BLaER1 (cell line): Measurements from ENCODE around the gene DENND1A.

Experiments
- H3K27ac ChIP-seq: shearing (Covaris generic); formaldehyde crosslinking; 2 replicates; pipeline ENCODE4 v1.8.1; 2022
- H3K27me3 ChIP-seq: shearing (Covaris generic); formaldehyde crosslinking; 2 replicates; pipeline ENCODE4 v1.8.1; 2022
- H3K36me3 ChIP-seq: shearing (Covaris generic); formaldehyde crosslinking; 2 replicates; pipeline ENCODE4 v1.8.1; 2022
- H3K4me1 ChIP-seq: shearing (Covaris generic); formaldehyde crosslinking; 2 replicates; pipeline ENCODE4 v1.8.1; 2022
- H3K4me2 ChIP-seq: shearing (Covaris generic); formaldehyde crosslinking; 2 replicates; pipeline ENCODE4 v1.8.1; 2022
- H3K4me3 ChIP-seq: shearing (Covaris generic); formaldehyde crosslinking; 2 replicates; pipeline ENCODE4 v1.8.1; 2022
- H3K9ac ChIP-seq: shearing (Covaris generic); formaldehyde crosslinking; 2 replicates; pipeline ENCODE4 v1.8.1; 2022
- H3K9me3 ChIP-seq: shearing (Covaris generic); formaldehyde crosslinking; 2 replicates; pipeline ENCODE4 v1.8.1; 2022
- H4K20me1 ChIP-seq: shearing (Covaris generic); formaldehyde crosslinking; 2 replicates; pipeline ENCODE4 v1.8.1; 2022
- Cebpa-rat ChIP-seq: shearing (Covaris generic); IDR thresholded peaks from 2 replicates; pipeline ENCODE4 v1.8.1; 2022

DENND1A gene

GRCh38 chr9:123697686-123698085 is 232.2 kb downstream of the DENND1A start:
- H3K36me3 ChIP-seq = peaks cover 34% of the 10 kb centered on the region
- peak overlapping the region; percentile 53 for H3K4me2 ChIP-seq
- TF ChIP-seq Cebpa-rat = no peak
- no peak overlapping the region for H3K9ac ChIP-seq
- 0 out of 2 replicates have a peak overlapping the region, but pooled peaks have one; percentile 5 for H3K27ac ChIP-seq
- H3K27me3 ChIP-seq = no peaks in the 10 kb centered on the region
- no peaks in the 10 kb centered on the region for H4K20me1 ChIP-seq
- H3K4me1 ChIP-seq = peaks cover 16% of the 10 kb centered on the region
- peaks cover 63% of the 10 kb centered on the region for H3K9me3 ChIP-seq
- H3K4me3 ChIP-seq = no peak overlapping the region

GRCh38 chr9:123696476-123696875 is 233.4 kb downstream of the DENND1A start:
- Histone ChIP-seq H3K27me3 (no peaks in the 10 kb centered on the region), H3K4me3 (no peak overlapping the region), H3K9ac (no peak overlapping the region), H3K36me3 (peaks cover 26% of the 10 kb centered on the region), H3K4me1 (peaks cover 23% of the 10 kb centered on the region), H3K27ac (no peak overlapping the region), H3K9me3 (peaks cover 50% of the 10 kb centered on the region), H3K4me2 (no peak overlapping the region), H4K20me1 (no peaks in the 10 kb centered on the region)
- no peak for TF ChIP-seq Cebpa-rat

- Histone ChIP-seq H3K27me3 (no peaks in the 10 kb centered on the region), H3K4me2 (no peak overlapping the region), H3K9ac (no peak overlapping the region), H3K4me1 (peaks cover 23% of the 10 kb centered on the region), H3K4me3 (no peak overlapping the region), H3K9me3 (peaks cover 40% of the 10 kb centered on the region), H3K27ac (no peak overlapping the region), H4K20me1 (no peaks in the 10 kb centered on the region), H3K36me3 (peaks cover 18% of the 10 kb centered on the region; the same call in 1 of the 2 replicates)
- TF ChIP-seq Cebpa-rat = no peak
Measured at GRCh38 chr9:123695386-123695785, 234.5 kb downstream of the DENND1A start.

GRCh38 chr9:123691765-123692303 is 238.1 kb downstream of the DENND1A start:
- Histone ChIP-seq H3K9ac (no peak overlapping the region), H3K27me3 (no peaks in the 10 kb centered on the region), H3K27ac (no peak overlapping the region), H3K36me3 (peaks cover 15% of the 10 kb centered on the region; the same call in 1 of the 2 replicates), H3K4me3 (no peak overlapping the region), H3K9me3 (peaks cover 21% of the 10 kb centered on the region), H3K4me1 (peaks cover 19% of the 10 kb centered on the region), H3K4me2 (peak overlapping the region; percentile 38; the same call in 1 of the 2 replicates), H4K20me1 (no peaks in the 10 kb centered on the region)
- no peak for TF ChIP-seq Cebpa-rat

GRCh38 chr9:123689701-123690428 is 240.1 kb downstream of the DENND1A start:
- TF ChIP-seq Cebpa-rat = no peak
- Histone ChIP-seq H3K27ac (no peak overlapping the region), H3K9ac (no peak overlapping the region), H3K36me3 (peaks cover 14% of the 10 kb centered on the region; the same call in 1 of the 2 replicates), H4K20me1 (no peaks in the 10 kb centered on the region), H3K4me1 (peaks cover 35% of the 10 kb centered on the region), H3K9me3 (peaks cover 10% of the 10 kb centered on the region), H3K4me2 (no peak overlapping the region), H3K4me3 (no peak overlapping the region), H3K27me3 (no peaks in the 10 kb centered on the region)

- Histone ChIP-seq H3K27me3 (no peaks in the 10 kb centered on the region), H3K9me3 (0 out of 2 replicates have a peak, but pooled peaks cover under 1% of the 10 kb centered on the region), H3K4me2 (peak overlapping the region; percentile 31), H4K20me1 (no peaks in the 10 kb centered on the region), H3K4me1 (peaks cover 48% of the 10 kb centered on the region), H3K9ac (no peak overlapping the region), H3K4me3 (no peak overlapping the region), H3K36me3 (no peaks in the 10 kb centered on the region), H3K27ac (no peak overlapping the region)
- TF ChIP-seq Cebpa-rat = no peak
Measured at GRCh38 chr9:123687246-123687751, 242.6 kb downstream of the DENND1A start.

GRCh38 chr9:123686829-123687192 is 243.1 kb downstream of the DENND1A start:
- Histone ChIP-seq H3K27ac (no peak overlapping the region), H3K4me2 (peak overlapping the region; percentile 31)

GRCh38 chr9:123686131-123686828 is 243.6 kb downstream of the DENND1A start:
- no peak for TF ChIP-seq Cebpa-rat
- no peaks in the 10 kb centered on the region for H4K20me1 ChIP-seq
- H3K4me3 ChIP-seq = no peak overlapping the region
- H3K4me1 ChIP-seq = peaks cover 42% of the 10 kb centered on the region
- H3K4me2 ChIP-seq = peak overlapping the region; percentile 31
- H3K27me3 ChIP-seq = no peaks in the 10 kb centered on the region
- H3K9ac ChIP-seq = no peak overlapping the region
- no peaks in the 10 kb centered on the region for H3K36me3 ChIP-seq
- peaks cover 11% of the 10 kb centered on the region; the same call in 1 of the 2 replicates for H3K9me3 ChIP-seq
- H3K27ac ChIP-seq = no peak overlapping the region

More at GRCh38 chr9:123686829-123687192, 243.1 kb downstream of the DENND1A start:
- no peaks in the 10 kb centered on the region for H3K36me3 ChIP-seq
- H3K27me3 ChIP-seq = no peaks in the 10 kb centered on the region
- TF ChIP-seq Cebpa-rat = no peak
- no peaks in the 10 kb centered on the region for H4K20me1 ChIP-seq
- H3K4me3 ChIP-seq = no peak overlapping the region
- H3K9me3 ChIP-seq = peaks cover 5% of the 10 kb centered on the region; the same call in 1 of the 2 replicates
- peaks cover 43% of the 10 kb centered on the region for H3K4me1 ChIP-seq
- H3K9ac ChIP-seq = no peak overlapping the region

GRCh38 chr9:123685489-123686083 is 244.3 kb downstream of the DENND1A start:
- H3K9ac ChIP-seq = no peak overlapping the region
- H3K9me3 ChIP-seq = peaks cover 11% of the 10 kb centered on the region; the same call in 1 of the 2 replicates
- H3K4me1 ChIP-seq = peaks cover 45% of the 10 kb centered on the region
- H3K36me3 ChIP-seq = no peaks in the 10 kb centered on the region
- H3K4me2 ChIP-seq = no peak overlapping the region
- H3K4me3 ChIP-seq = no peak overlapping the region
- no peak for TF ChIP-seq Cebpa-rat
- H3K27me3 ChIP-seq = no peaks in the 10 kb centered on the region
- no peak overlapping the region for H3K27ac ChIP-seq
- no peaks in the 10 kb centered on the region for H4K20me1 ChIP-seq
